A673 (cell line): ENCODE results near the gene FUBP3. TPM values are rescaled to one million over a fixed set of nuclear protein-coding genes. Genes with fewer than 3 reads are reported as not detected.

Source experiments
- BruUV-seq: library from RNA; stranded (reverse); fragments of 400-500 nt; replicated peaks from 2 replicates; lab custom pipeline; 2021; lab: Mats Ljungman, UMichigan
- CTCF ChIA-PET: fragments of 300-600 bp; sonication (Branson Sonifier 250); formaldehyde crosslinking; loops from one replicate; lab custom pipeline; 2022; ENCODE audit warnings: antibody characterized with exemption; lab: Charles Lee
- POLR2A ChIA-PET: fragments of 300-600 bp; sonication (Branson Sonifier 250); formaldehyde crosslinking; loops from one replicate; lab custom pipeline; 2022; ENCODE audit warnings: antibody characterized with exemption; ENCODE audit not compliant: low non-redundant PET; lab: Charles Lee
- DNase-seq: peaks from one replicate; pipeline ENCODE4 v3.0.0-alpha.2; 2015; ENCODE audit warnings: low spot score
- H3K27ac ChIP-seq: fragments of 200-600 bp; sonication (generic); 2 replicates; pipeline ENCODE4 v1.5.1; 2016; ENCODE audit warnings: mixed run types, low read depth, mild to moderate bottlenecking, mixed read lengths, antibody characterized with exemption, low read length; ENCODE audit not compliant: poor library complexity, severe bottlenecking
- H3K27me3 ChIP-seq: fragments of 200-600 bp; sonication (generic); replicated peaks from 2 replicates; pipeline ENCODE4 v1.6.1; 2017; ENCODE audit warnings: mixed run types, low read depth, mild to moderate bottlenecking, mixed read lengths, antibody characterized with exemption, low read length; ENCODE audit not compliant: insufficient read depth, poor library complexity
- H3K36me3 ChIP-seq: fragments of 200-600 bp; sonication (generic); 2 replicates; pipeline ENCODE4 v1.6.1; 2016; ENCODE audit warnings: mixed run types, mild to moderate bottlenecking, mixed read lengths, antibody characterized with exemption, low read length; ENCODE audit not compliant: insufficient read depth, poor library complexity, severe bottlenecking
- H3K4me1 ChIP-seq: fragments of 200-600 bp; sonication (generic); 2 replicates; pipeline ENCODE4 v1.6.1; 2017; ENCODE audit warnings: mixed run types, mild to moderate bottlenecking, mixed read lengths, antibody characterized with exemption, low read length; ENCODE audit not compliant: insufficient read depth, poor library complexity, severe bottlenecking
- H3K4me3 ChIP-seq: fragments of 200-600 bp; sonication (generic); 2 replicates; pipeline ENCODE4 v1.5.1; 2016; ENCODE audit warnings: low read depth, mixed run types, mild to moderate bottlenecking, mixed read lengths, low read length; ENCODE audit not compliant: poor library complexity, severe bottlenecking
- H3K9me3 ChIP-seq: fragments of 200-600 bp; sonication (generic); 2 replicates; pipeline ENCODE4 v1.6.1; 2016; ENCODE audit warnings: mixed run types, low read depth, mild to moderate bottlenecking, mixed read lengths, antibody characterized with exemption, low read length; ENCODE audit not compliant: poor library complexity, severe bottlenecking
- CTCF ChIP-seq: fragments of 300-800, 200-600 bp; sonication (generic); conservative IDR thresholded peaks from 2 replicates; pipeline ENCODE4 v1.5.1; 2017; ENCODE audit warnings: low read depth, mild to moderate bottlenecking, antibody characterized with exemption, low read length, moderate library complexity, mixed read lengths
- EZH2 ChIP-seq: fragments of 200-600 bp; sonication (generic); IDR thresholded peaks from 2 replicates; pipeline ENCODE4 v1.6.1; 2017; ENCODE audit warnings: borderline replicate concordance, low read depth, mild to moderate bottlenecking, mixed read lengths, antibody characterized with exemption, low read length; ENCODE audit not compliant: poor library complexity, severe bottlenecking
- intact Hi-C: fragments of 100-400 bp; cut with micrococcal nuclease; formaldehyde crosslinking; loops from one replicate; pipeline ENCODE4 v1.10.0; 2022; ENCODE audit not compliant: unreplicated experiment
- total RNA-seq: library from RNA; stranded (reverse); gene quantifications from 2 replicates; pipeline ENCODE4 v1.2.3, GENCODE V29; 2021

Gene FUBP3
- total RNA-seq, 1 experiment from 2014 or later, result 80.4 TPM

GRCh38 chr9:130555968-130556367 is 23.4 kb upstream of the FUBP3 start:
- TF ChIP-seq EZH2 (no peak), CTCF (no peak)
- intact Hi-C loops, result no loop called here
- no peak overlapping the region for H3K4me3 ChIP-seq
- H3K9me3 ChIP-seq, result no peaks in the 10 kb centered on the region
- CTCF ChIA-PET, result no interaction called here
- BruUV-seq, result no TSS peak
- H3K27ac ChIP-seq, result no peak overlapping the region
- POLR2A ChIA-PET, result no interaction called here
- no peaks in the 10 kb centered on the region for H3K4me1 ChIP-seq
- DNase-seq, result no peak
- peaks cover 25% of the 10 kb centered on the region for H3K27me3 ChIP-seq
- no peaks in the 10 kb centered on the region for H3K36me3 ChIP-seq

GRCh38 chr9:130556396-130557076 is 22.8 kb upstream of the FUBP3 start:
- CTCF ChIA-PET, result no interaction called here

GRCh38 chr9:130557077-130557468 is 22.3 kb upstream of the FUBP3 start:
- Histone ChIP-seq H3K36me3 (no peaks in the 10 kb centered on the region), H3K27ac (no peak overlapping the region), H3K4me1 (no peaks in the 10 kb centered on the region), H3K4me3 (no peak overlapping the region), H3K27me3 (peaks cover 25% of the 10 kb centered on the region), H3K9me3 (no peaks in the 10 kb centered on the region)
- intact Hi-C loops, result no loop called here
- POLR2A ChIA-PET, result no interaction called here
- no peak for DNase-seq
- CTCF ChIA-PET, result no interaction called here
- BruUV-seq, result no TSS peak
- TF ChIP-seq EZH2 (no peak), CTCF (no peak)

More at GRCh38 chr9:130556396-130557076, 22.8 kb upstream of the FUBP3 start:
- Histone ChIP-seq H3K4me3 (no peak overlapping the region), H3K9me3 (no peaks in the 10 kb centered on the region), H3K27ac (no peak overlapping the region), H3K27me3 (peaks cover 25% of the 10 kb centered on the region), H3K4me1 (no peaks in the 10 kb centered on the region), H3K36me3 (no peaks in the 10 kb centered on the region)
- TF ChIP-seq CTCF (no peak), EZH2 (no peak)
- no TSS peak for BruUV-seq
- DNase-seq, result no peak
- intact Hi-C loops, result no loop called here
- POLR2A ChIA-PET, result no interaction called here
